HG02943 (cell line): ENCODE data around the gene ENOX2.

Source experiments
- ATAC-seq: cut with Tn5 transposase; IDR thresholded peaks from one replicate; pipeline ENCODE4 v1.9.1; 2021; ENCODE audit warnings: mild to moderate bottlenecking, low read depth, moderate library complexity; ENCODE audit not compliant: unreplicated experiment

Gene ENOX2

GRCh38 chrX:130652824-130653578, 250.0 kb downstream of the ENOX2 start:
- ATAC-seq = no peak

- ATAC-seq = no peak
Measured at GRCh38 chrX:130649738-130650137, 253.3 kb downstream of the ENOX2 start.

- no peak for ATAC-seq
Measured at GRCh38 chrX:130647468-130647867, 255.5 kb downstream of the ENOX2 start.

- no peak for ATAC-seq
Measured at GRCh38 chrX:130645955-130646583, 256.9 kb downstream of the ENOX2 start.

- no peak for ATAC-seq
Measured at GRCh38 chrX:130637591-130637990, 265.4 kb downstream of the ENOX2 start.

GRCh38 chrX:130636277-130636676, 266.7 kb downstream of the ENOX2 start:
- no peak for ATAC-seq

- no peak for ATAC-seq
Measured at GRCh38 chrX:130631011-130631410, 272.0 kb downstream of the ENOX2 start.

GRCh38 chrX:130628516-130628915, 274.5 kb downstream of the ENOX2 start:
- ATAC-seq = no peak

GRCh38 chrX:130626521-130626920, 276.5 kb downstream of the ENOX2 start:
- ATAC-seq = no peak

- ATAC-seq = no peak
Measured at GRCh38 chrX:130625386-130625785, 277.6 kb downstream of the ENOX2 start.

- ATAC-seq = peak; percentile 55
Measured at GRCh38 chrX:130623518-130623917, 279.5 kb downstream of the ENOX2 start.

GRCh38 chrX:130615941-130616340, 287.1 kb downstream of the ENOX2 start:
- no peak for ATAC-seq

- no peak for ATAC-seq
Measured at GRCh38 chrX:130607431-130607830, 295.6 kb downstream of the ENOX2 start.

- ATAC-seq = no peak
Measured at GRCh38 chrX:130606425-130606824, 296.6 kb downstream of the ENOX2 start.

- no peak for ATAC-seq
Measured at GRCh38 chrX:130604882-130605281, 298.1 kb downstream of the ENOX2 start.

- no peak for ATAC-seq
Measured at GRCh38 chrX:130594453-130594916, 308.5 kb downstream of the ENOX2 start.

GRCh38 chrX:130593911-130594310, 309.1 kb downstream of the ENOX2 start:
- ATAC-seq = no peak

- ATAC-seq = no peak
Measured at GRCh38 chrX:130592204-130592603, 310.8 kb downstream of the ENOX2 start.

GRCh38 chrX:130578906-130579305, 324.1 kb downstream of the ENOX2 start:
- ATAC-seq = no peak

- no peak for ATAC-seq
Measured at GRCh38 chrX:130577431-130577830, 325.6 kb downstream of the ENOX2 start.

- ATAC-seq = no peak
Measured at GRCh38 chrX:130575831-130576389, 327.1 kb downstream of the ENOX2 start.
